EH (cell line): Measurements from ENCODE around the gene MNX1.
A peak's percentile ranks its signal among the peaks of the same experiment; 100 is the strongest.

Experiments
- DNase-seq: peaks from one replicate; pipeline ENCODE4 v3.0.0-alpha.2; 2015; ENCODE audit warnings: low read depth

MNX1 gene

GRCh38 chr7:157032644-157033482, 22.4 kb upstream of the MNX1 start:
- no peak for DNase-seq

GRCh38 chr7:157032128-157032527, 21.7 kb upstream of the MNX1 start:
- DNase-seq, result no peak

GRCh38 chr7:157028199-157028903, 17.9 kb upstream of the MNX1 start:
- DNase-seq, result no peak

- peak; percentile 28 for DNase-seq
Observed at GRCh38 chr7:157027568-157028198, 17.2 kb upstream of the MNX1 start.

- no peak for DNase-seq
Observed at GRCh38 chr7:157024716-157025115, 14.3 kb upstream of the MNX1 start.

GRCh38 chr7:157023589-157023905, 13.1 kb upstream of the MNX1 start:
- no peak for DNase-seq

GRCh38 chr7:157022681-157023588, 12.5 kb upstream of the MNX1 start:
- DNase-seq, result no peak

GRCh38 chr7:157021871-157022680, 11.6 kb upstream of the MNX1 start:
- no peak for DNase-seq

GRCh38 chr7:157021071-157021870, 10.8 kb upstream of the MNX1 start:
- DNase-seq, result no peak

GRCh38 chr7:157020514-157021070, 10.1 kb upstream of the MNX1 start:
- no peak for DNase-seq

GRCh38 chr7:157019718-157020451, 9.4 kb upstream of the MNX1 start:
- DNase-seq, result no peak

GRCh38 chr7:157018997-157019608, 8.6 kb upstream of the MNX1 start:
- no peak for DNase-seq

- DNase-seq, result no peak
Observed at GRCh38 chr7:157018328-157018996, 8.0 kb upstream of the MNX1 start.

- DNase-seq, result no peak
Observed at GRCh38 chr7:157017603-157018327, 7.3 kb upstream of the MNX1 start.

- DNase-seq, result no peak
Observed at GRCh38 chr7:157017149-157017548, 6.7 kb upstream of the MNX1 start.

GRCh38 chr7:157016352-157017041, 6.0 kb upstream of the MNX1 start:
- no peak for DNase-seq

GRCh38 chr7:157016024-157016351, 5.5 kb upstream of the MNX1 start:
- no peak for DNase-seq
